ENCODE data around the gene GUCY1A2. TPM values are rescaled to one million over a fixed set of nuclear protein-coding genes. Genes with fewer than 3 reads are reported as not detected.
A peak's percentile ranks its signal among the peaks of the same experiment; 100 is the strongest.
"Not testable (repeated sequence)": the region's sequence is repeated elsewhere in the genome, so short reads cannot be mapped to it uniquely, and the experiment has no call there.

The GUCY1A2 gene
- total and polyA plus RNA-seq, 9 donors, result 3.1 to 14.3 (median 6.9) TPM

DNA sequence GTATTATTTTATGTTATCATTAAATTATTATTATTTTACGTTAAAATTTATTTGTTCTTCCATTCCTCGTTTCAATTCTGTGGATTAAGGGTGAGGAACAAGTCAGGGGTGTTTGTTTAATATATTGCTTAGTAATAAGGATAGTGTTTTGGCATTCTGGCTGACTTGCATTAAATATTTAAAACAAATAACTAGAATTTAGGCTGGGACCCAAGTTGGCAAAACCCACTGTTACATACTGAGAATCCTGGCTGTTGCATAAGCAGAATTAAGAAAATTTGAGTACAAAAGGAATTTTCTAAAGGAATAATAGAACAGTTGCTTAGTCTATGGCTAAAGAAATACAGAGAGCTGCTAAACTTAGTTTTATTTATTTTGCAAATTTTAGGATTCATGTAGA lies 196.4 kb downstream of the GUCY1A2 start:
- no peaks in the 10 kb centered on the region for H3K4me1 ChIP-seq (ENCODE audit: control insufficient read depth, insufficient read depth, low read length)
- no peaks in the 10 kb centered on the region for H3K27me3 ChIP-seq (ENCODE audit: control insufficient read depth, insufficient read depth, low read length)
- no peak overlapping the region for H3K27ac ChIP-seq (ENCODE audit: low read length)
- H3K9me3 ChIP-seq (replicated peaks; ENCODE audit: control insufficient read depth, low read depth, low read length), result no peaks in the 10 kb centered on the region
- no CpG with 5 or more reads among the region's 2 CpGs for WGBS (ENCODE audit: insufficient coverage)
- DNase-seq, result peak; percentile 24
- no peaks in the 10 kb centered on the region for H3K36me3 ChIP-seq (ENCODE audit: control insufficient read depth, insufficient read depth, low read length)
- H3K4me3 ChIP-seq (ENCODE audit: low read length), result no peak overlapping the region

DNA sequence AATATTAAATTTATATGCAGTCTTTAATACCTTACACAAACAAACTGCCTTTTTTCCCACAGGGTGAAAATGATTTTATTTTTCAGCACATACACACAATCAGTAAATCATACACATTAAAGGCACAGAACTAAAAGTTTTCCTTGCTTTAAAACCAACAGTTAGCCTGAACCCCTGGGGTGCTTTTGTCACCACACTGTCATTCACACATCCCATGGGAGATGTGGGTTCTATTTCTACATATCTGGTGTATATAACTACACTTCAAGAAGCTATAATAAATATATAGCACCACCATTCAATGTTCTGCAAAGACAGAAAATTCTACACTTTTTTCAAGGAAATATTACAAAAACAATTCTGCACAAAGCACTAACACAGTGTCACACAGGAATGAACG lies 197.0 kb downstream of the GUCY1A2 start:
- WGBS (ENCODE audit: insufficient coverage), result no CpG with 5 or more reads among the region's 1 CpG

GRCh38 chr11:106818443-106818842 lies 199.8 kb downstream of the GUCY1A2 start:
- H3K4me1 ChIP-seq (ENCODE audit: control insufficient read depth, insufficient read depth, low read length), result no peaks in the 10 kb centered on the region
- no CpG with 5 or more reads among the region's 5 CpGs for WGBS (ENCODE audit: insufficient coverage)
- no peaks in the 10 kb centered on the region for H3K36me3 ChIP-seq (ENCODE audit: control insufficient read depth, insufficient read depth, low read length)
- no peak for DNase-seq
- H3K4me3 ChIP-seq (ENCODE audit: low read length), result no peak overlapping the region
- H3K9me3 ChIP-seq (replicated peaks; ENCODE audit: control insufficient read depth, low read depth, low read length), result no peaks in the 10 kb centered on the region
- no peak overlapping the region for H3K27ac ChIP-seq (ENCODE audit: low read length)
- H3K27me3 ChIP-seq (ENCODE audit: control insufficient read depth, insufficient read depth, low read length), result no peaks in the 10 kb centered on the region

More for the DNA sequence above, 197.0 kb downstream of the GUCY1A2 start:
- Histone ChIP-seq H3K4me1 (ENCODE audit: control insufficient read depth, insufficient read depth, low read length) (no peaks in the 10 kb centered on the region), H3K4me3 (ENCODE audit: low read length) (no peak overlapping the region), H3K27me3 (ENCODE audit: control insufficient read depth, insufficient read depth, low read length) (no peaks in the 10 kb centered on the region), H3K9me3 (replicated peaks; ENCODE audit: control insufficient read depth, low read depth, low read length) (no peaks in the 10 kb centered on the region), H3K27ac (ENCODE audit: low read length) (no peak overlapping the region), H3K36me3 (ENCODE audit: control insufficient read depth, insufficient read depth, low read length) (no peaks in the 10 kb centered on the region)
- no peak for DNase-seq

GRCh38 chr11:106815209-106815608 lies 203.1 kb downstream of the GUCY1A2 start:
- DNase-seq, result no peak
- Histone ChIP-seq H3K27ac (ENCODE audit: low read length) (no peak overlapping the region), H3K4me1 (ENCODE audit: control insufficient read depth, insufficient read depth, low read length) (no peaks in the 10 kb centered on the region), H3K9me3 (replicated peaks; ENCODE audit: control insufficient read depth, low read depth, low read length) (no peaks in the 10 kb centered on the region), H3K36me3 (ENCODE audit: control insufficient read depth, insufficient read depth, low read length) (no peaks in the 10 kb centered on the region), H3K4me3 (ENCODE audit: low read length) (no peak overlapping the region), H3K27me3 (ENCODE audit: control insufficient read depth, insufficient read depth, low read length) (no peaks in the 10 kb centered on the region)

DNA sequence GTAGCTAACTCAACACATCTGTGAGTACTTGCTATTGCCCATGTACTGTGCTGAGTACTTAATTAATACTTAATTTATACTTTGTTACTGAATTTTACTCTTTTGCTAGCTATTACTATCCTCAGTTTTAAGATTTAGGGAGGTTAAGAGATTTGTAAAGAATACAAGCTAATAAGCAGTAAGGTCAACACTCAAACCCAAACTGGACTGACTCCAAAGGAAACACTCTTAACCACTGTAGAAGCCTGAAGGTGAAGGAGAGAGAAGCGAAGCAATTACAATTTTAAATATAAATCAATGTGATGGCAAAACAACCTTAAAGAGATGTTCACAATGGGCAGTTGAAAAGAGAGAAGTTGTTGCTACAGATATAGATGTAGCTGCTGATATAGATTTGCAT lies 204.5 kb downstream of the GUCY1A2 start:
- Histone ChIP-seq H3K27me3 (ENCODE audit: control insufficient read depth, insufficient read depth, low read length) (no peaks in the 10 kb centered on the region), H3K4me3 (ENCODE audit: low read length) (no peak overlapping the region), H3K9me3 (replicated peaks; ENCODE audit: control insufficient read depth, low read depth, low read length) (no peaks in the 10 kb centered on the region), H3K36me3 (ENCODE audit: control insufficient read depth, insufficient read depth, low read length) (no peaks in the 10 kb centered on the region), H3K4me1 (ENCODE audit: control insufficient read depth, insufficient read depth, low read length) (no peaks in the 10 kb centered on the region), H3K27ac (ENCODE audit: low read length) (no peak overlapping the region)
- no peak for DNase-seq
- WGBS (ENCODE audit: insufficient coverage), result no CpG with 5 or more reads among the region's 1 CpG

GRCh38 chr11:106794058-106794457 lies 224.2 kb downstream of the GUCY1A2 start:
- no peak overlapping the region for H3K27ac ChIP-seq (ENCODE audit: low read length)
- H3K4me1 ChIP-seq (ENCODE audit: control insufficient read depth, insufficient read depth, low read length), result no peaks in the 10 kb centered on the region
- H3K4me3 ChIP-seq (ENCODE audit: low read length), result no peak overlapping the region
- H3K9me3 ChIP-seq (replicated peaks; ENCODE audit: control insufficient read depth, low read depth, low read length), result no peaks in the 10 kb centered on the region
- no peaks in the 10 kb centered on the region for H3K36me3 ChIP-seq (ENCODE audit: control insufficient read depth, insufficient read depth, low read length)
- peak; percentile 4 for DNase-seq
- no peaks in the 10 kb centered on the region for H3K27me3 ChIP-seq (ENCODE audit: control insufficient read depth, insufficient read depth, low read length)

DNA sequence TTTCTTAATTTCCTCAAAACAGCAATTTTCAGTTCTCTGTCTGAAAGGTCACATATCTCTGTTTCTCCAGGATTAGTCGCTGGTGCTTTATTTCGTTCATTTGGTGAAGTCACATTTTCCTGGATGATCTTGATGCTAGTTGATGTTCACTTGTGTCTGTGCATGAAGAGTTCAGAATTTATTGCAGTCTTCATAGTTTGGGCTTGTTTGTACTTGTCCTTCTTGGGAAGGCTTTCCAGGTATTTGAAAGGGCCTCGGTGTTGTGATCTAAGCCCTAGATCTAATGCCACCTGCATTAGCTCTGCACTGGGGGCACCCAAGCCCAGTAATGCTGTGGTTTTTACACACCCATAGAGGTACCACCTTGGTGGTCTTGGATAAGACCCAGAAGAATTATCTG lies 228.9 kb downstream of the GUCY1A2 start:
- no CpG with 5 or more reads among the region's 3 CpGs for WGBS (ENCODE audit: insufficient coverage)
- no peak for DNase-seq
- Histone ChIP-seq H3K9me3 (replicated peaks; ENCODE audit: control insufficient read depth, low read depth, low read length) (no peaks in the 10 kb centered on the region), H3K36me3 (ENCODE audit: control insufficient read depth, insufficient read depth, low read length) (no peaks in the 10 kb centered on the region), H3K4me3 (ENCODE audit: low read length) (no peak overlapping the region), H3K27ac (ENCODE audit: low read length) (no peak overlapping the region), H3K4me1 (ENCODE audit: control insufficient read depth, insufficient read depth, low read length) (no peaks in the 10 kb centered on the region), H3K27me3 (ENCODE audit: control insufficient read depth, insufficient read depth, low read length) (no peaks in the 10 kb centered on the region)

DNA sequence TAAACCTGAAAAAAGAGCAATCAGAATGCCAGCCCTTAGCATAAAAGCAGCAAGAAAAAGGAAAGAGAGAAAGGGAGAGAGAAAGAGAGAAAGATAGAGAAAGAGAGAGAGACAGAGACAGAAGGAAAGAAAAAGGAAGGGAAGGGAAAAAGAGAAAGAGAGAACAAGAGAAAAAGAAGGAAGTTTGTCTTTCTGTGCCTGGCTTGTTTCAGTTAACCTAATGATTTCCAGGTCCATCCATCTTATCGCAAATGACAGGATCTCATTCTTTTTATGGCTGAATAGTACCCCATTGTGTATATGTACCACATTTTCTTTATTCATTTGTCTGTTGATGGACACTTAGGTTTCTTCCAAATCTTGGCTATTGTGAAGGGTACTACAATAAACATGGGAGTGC lies 230.8 kb downstream of the GUCY1A2 start:
- Histone ChIP-seq H3K27ac (ENCODE audit: low read length) (no peak overlapping the region), H3K4me3 (ENCODE audit: low read length) (no peak overlapping the region), H3K9me3 (replicated peaks; ENCODE audit: control insufficient read depth, low read depth, low read length) (no peaks in the 10 kb centered on the region), H3K36me3 (ENCODE audit: control insufficient read depth, insufficient read depth, low read length) (no peaks in the 10 kb centered on the region), H3K27me3 (ENCODE audit: control insufficient read depth, insufficient read depth, low read length) (no peaks in the 10 kb centered on the region), H3K4me1 (ENCODE audit: control insufficient read depth, insufficient read depth, low read length) (no peaks in the 10 kb centered on the region)
- DNase-seq, result no peak
- no CpG with 5 or more reads among the region's 1 CpG for WGBS (ENCODE audit: insufficient coverage)

DNA sequence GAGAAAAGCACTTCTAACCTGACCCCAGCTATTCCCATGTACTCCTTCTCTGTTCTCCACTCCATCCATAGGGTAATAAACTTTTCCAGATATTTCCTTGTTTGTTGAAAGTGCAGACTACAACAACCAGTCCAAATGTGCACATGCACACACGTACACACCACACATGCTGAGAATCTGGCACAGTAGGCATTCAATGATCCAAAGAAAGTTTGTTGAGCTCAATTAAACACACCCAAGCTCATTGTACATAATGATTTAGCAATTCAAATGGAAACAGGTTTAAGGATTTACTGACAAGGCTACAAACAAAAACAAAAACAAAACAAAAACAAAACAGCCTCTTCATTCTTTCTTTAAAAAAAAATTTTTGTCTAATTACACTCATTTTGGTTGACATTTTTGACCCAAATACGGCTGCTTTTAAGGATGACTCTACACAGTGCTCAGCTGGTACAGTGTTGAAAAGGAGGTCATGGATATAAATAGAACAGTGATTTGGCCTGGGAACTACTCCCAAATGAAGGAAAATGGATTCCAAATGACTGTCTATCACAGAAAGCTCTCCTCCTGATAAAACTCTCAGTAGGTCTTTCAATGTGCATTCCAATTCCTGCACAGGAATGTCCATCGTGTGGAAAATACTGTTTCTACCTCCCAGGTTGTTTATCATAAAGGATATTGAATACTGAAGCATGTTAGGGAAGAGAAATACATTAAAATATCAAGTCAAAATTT lies 232.2 kb downstream of the GUCY1A2 start:
- Histone ChIP-seq H3K27me3 (ENCODE audit: control insufficient read depth, insufficient read depth, low read length) (no peaks in the 10 kb centered on the region), H3K4me3 (ENCODE audit: low read length) (no peak overlapping the region), H3K9me3 (replicated peaks; ENCODE audit: control insufficient read depth, low read depth, low read length) (no peaks in the 10 kb centered on the region), H3K36me3 (ENCODE audit: control insufficient read depth, insufficient read depth, low read length) (no peaks in the 10 kb centered on the region), H3K4me1 (ENCODE audit: control insufficient read depth, insufficient read depth, low read length) (no peaks in the 10 kb centered on the region), H3K27ac (ENCODE audit: low read length) (no peak overlapping the region)
- no CpG with 5 or more reads among the region's 3 CpGs for WGBS (ENCODE audit: insufficient coverage)
- DNase-seq, result no peak

- not testable (repeated sequence) for H3K27ac ChIP-seq (ENCODE audit: low read length); H3K4me1 ChIP-seq (ENCODE audit: control insufficient read depth, insufficient read depth, low read length); H3K27me3 ChIP-seq (ENCODE audit: control insufficient read depth, insufficient read depth, low read length); H3K36me3 ChIP-seq (ENCODE audit: control insufficient read depth, insufficient read depth, low read length); H3K4me3 ChIP-seq (ENCODE audit: low read length); DNase-seq; H3K9me3 ChIP-seq (replicated peaks; ENCODE audit: control insufficient read depth, low read depth, low read length)
- no CpG with 5 or more reads among the region's 8 CpGs for WGBS (ENCODE audit: insufficient coverage)
Measured at GRCh38 chr11:106777302-106777701, 241.0 kb downstream of the GUCY1A2 start.

DNA sequence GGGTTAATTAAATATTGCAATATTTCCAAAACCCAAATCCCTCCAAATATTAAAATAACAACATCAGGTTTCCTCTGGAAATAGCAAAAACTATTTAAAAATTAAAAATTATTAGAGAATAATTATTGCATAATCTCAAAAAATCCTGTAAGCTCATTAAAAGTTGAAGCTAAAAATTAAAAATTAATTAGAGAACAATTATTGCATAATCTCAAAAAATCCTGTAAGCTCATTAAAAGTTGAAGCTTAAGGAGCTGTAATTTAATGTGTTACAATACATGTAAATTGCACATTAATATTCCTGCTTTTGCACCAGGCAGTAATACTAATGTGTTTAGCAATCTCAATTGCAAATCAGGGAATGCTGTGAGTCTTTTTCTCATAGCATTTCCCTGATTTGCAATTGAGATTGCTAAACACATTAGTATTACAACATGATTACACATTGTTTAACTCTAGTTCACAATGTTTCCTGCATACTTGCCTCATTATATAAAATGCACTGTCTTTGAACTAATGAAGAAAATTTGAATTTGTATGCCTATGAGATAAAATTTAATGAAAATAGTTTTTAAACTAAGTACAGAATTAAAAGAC lies 247.7 kb downstream of the GUCY1A2 start:
- DNase-seq, result no peak
- no peak overlapping the region for H3K27ac ChIP-seq (ENCODE audit: low read length)
- H3K27me3 ChIP-seq (ENCODE audit: control insufficient read depth, insufficient read depth, low read length), result no peaks in the 10 kb centered on the region
- no peaks in the 10 kb centered on the region for H3K9me3 ChIP-seq (replicated peaks; ENCODE audit: control insufficient read depth, low read depth, low read length)
- H3K4me1 ChIP-seq (ENCODE audit: control insufficient read depth, insufficient read depth, low read length), result no peaks in the 10 kb centered on the region
- H3K36me3 ChIP-seq (ENCODE audit: control insufficient read depth, insufficient read depth, low read length), result no peaks in the 10 kb centered on the region
- H3K4me3 ChIP-seq (ENCODE audit: low read length), result no peak overlapping the region
